GM12878 (cell line): ENCODE results near the gene CARMIL3. TPM values are rescaled to one million over a fixed set of nuclear protein-coding genes. Genes with fewer than 3 reads are reported as not detected.

Source experiments
- ATAC-seq: fragments of 200-7000 bp; cut with Tn5 transposase; 3 replicates; pipeline ENCODE4 v1.9.1; 2020; ENCODE audit warnings: mild to moderate bottlenecking, moderate library complexity
- BruUV-seq: library from RNA; stranded (reverse); fragments of 400-500 nt; replicated peaks from 2 replicates; lab custom pipeline; 2021; lab: Mats Ljungman, UMichigan
- CTCF ChIA-PET: fragments of 300-600 bp; sonication (Branson Sonifier 250); formaldehyde crosslinking; extraction: SDS; loops from one replicate; lab custom pipeline; 2021; ENCODE audit warnings: inconsistent platforms; lab: Yijun Ruan, JAX
- POLR2A ChIA-PET: fragments of 350-600 bp; formaldehyde crosslinking; extraction: SDS; loops from one replicate; lab custom pipeline; 2021; ENCODE audit warnings: inconsistent platforms; lab: Charles Lee
- RAD21 ChIA-PET: fragments of 300-600 bp; sonication (Branson Sonifier 250); formaldehyde crosslinking; loops from one replicate; lab custom pipeline; 2023; ENCODE audit warnings: antibody characterized with exemption; ENCODE audit not compliant: unreplicated experiment; lab: Charles Lee
- SMC1A ChIA-PET: fragments of 300-600 bp; sonication (Branson Sonifier 250); formaldehyde crosslinking; loops from one replicate; lab custom pipeline; 2023; ENCODE audit not compliant: unreplicated experiment, uncharacterized antibody; lab: Charles Lee
- DNase-seq: peaks from one replicate; pipeline ENCODE4 v3.0.0-alpha.2; 2011; ENCODE audit warnings: low read depth, low spot score
- FAIRE-seq: peaks from 3 replicates; lab custom pipeline; 2011; peaks lifted over from hg19 to GRCh38; lab: Jason Lieb, UNC
- H2AFZ ChIP-seq: 2 replicates; pipeline ENCODE4 v1.6.0; 2011; ENCODE audit warnings: low read depth, low read length, control low read depth; ENCODE audit not compliant: control insufficient read depth
- H3K27ac ChIP-seq: 2 replicates; pipeline ENCODE4 v1.5.1; 2011; ENCODE audit warnings: control low read depth; ENCODE audit not compliant: control insufficient read depth, insufficient read depth
- H3K27me3 ChIP-seq, 2 experiments: replicated peaks in 1 of 2; 2 replicates each; pipeline versions ENCODE4 v1.6.0 to v1.6.1; 2011; ENCODE audit warnings: low read length in 1 of 2; ENCODE audit not compliant: control insufficient read depth in 2 of 2, insufficient read depth in 2 of 2
- H3K36me3 ChIP-seq, 2 experiments: 2 replicates each; pipeline ENCODE4 v1.5.1; 2011; ENCODE audit warnings: low read length in 1 of 2; ENCODE audit not compliant: control insufficient read depth in 2 of 2, insufficient read depth in 2 of 2
- H3K4me1 ChIP-seq: 2 replicates; pipeline ENCODE4 v1.6.1; 2011; ENCODE audit warnings: mild to moderate bottlenecking, low read length, moderate library complexity, mixed read lengths; ENCODE audit not compliant: control insufficient read depth, insufficient read depth
- H3K4me2 ChIP-seq: 2 replicates; pipeline ENCODE4 v1.6.0; 2011; ENCODE audit warnings: control low read depth; ENCODE audit not compliant: control insufficient read depth, insufficient read depth
- H3K4me3 ChIP-seq: fragments of 200-600 bp; sonication (generic); 2 replicates; pipeline ENCODE4 v1.5.1; 2016
- H3K79me2 ChIP-seq: 2 replicates; pipeline ENCODE4 v1.6.0; 2011; ENCODE audit warnings: low read length; ENCODE audit not compliant: control insufficient read depth, insufficient read depth
- H3K9ac ChIP-seq: 2 replicates; pipeline ENCODE4 v1.8.0; 2011; ENCODE audit warnings: low read length, control low read depth, mixed read lengths; ENCODE audit not compliant: control insufficient read depth, insufficient read depth
- H3K9me3 ChIP-seq: replicated peaks from 3 replicates; pipeline ENCODE4 v1.5.1; 2011; ENCODE audit warnings: mild to moderate bottlenecking, low read length; ENCODE audit not compliant: control insufficient read depth, insufficient read depth
- H4K20me1 ChIP-seq: 2 replicates; pipeline ENCODE4 v1.6.0; 2011; ENCODE audit not compliant: control insufficient read depth, insufficient read depth
- SMAD5 ChIP-seq: IDR thresholded peaks from 2 replicates; pipeline ENCODE4 v1.6.1; 2016; ENCODE audit warnings: antibody characterized with exemption, low read depth
- WGBS: methylation state at CpG from one replicate; pipeline ENCODE4 v1.1.6; 2016; ENCODE audit warnings: low lambda C conversion rate; ENCODE audit not compliant: insufficient replicate concordance, insufficient coverage; ENCODE audit errors: missing lambda C conversion rate; 5-methylcytosine and 5-hydroxymethylcytosine counted together
- in situ Hi-C: fragments of 300-500 bp; cut with MboI; formaldehyde crosslinking; loops from 9 replicates; pipeline ENCODE4 v1.14.3; 2018; ENCODE audit warnings: mixed read lengths
- intact Hi-C: fragments of 100-400 bp; cut with micrococcal nuclease; formaldehyde crosslinking; loops from one replicate; pipeline ENCODE4 v1.14.2; 2022; ENCODE audit not compliant: unreplicated experiment
- polyA plus RNA-seq, 11 experiments: library from polyadenylated mRNA; depleted of rRNA in 4 of 11; unstranded in 6 of 11; stranded (reverse) in 5 of 11; fragments of >200 nt; fragmentation: Nextera tagmentation in 4 of 11; fragmentation: Illumina TruSeq in 1 of 11; extraction: Ambion mirVana in 4 of 11; extraction: Trizol in 1 of 11; gene quantifications; 1 replicate in 1 of 11; 2 replicates in 10 of 11; pipeline versions ENCODE4 v1.2.1 to v1.2.3, GENCODE V29; 2011 to 2016; ENCODE audit warnings: inconsistent platforms in 2 of 11, missing spikeins in 2 of 11, low read depth in 1 of 11
- total RNA-seq, 4 experiments: library from RNA; depleted of rRNA in 3 of 4; stranded (reverse); fragments of >200 nt in 3 of 4; fragmentation: Illumina TruSeq in 1 of 4; extraction: Trizol in 1 of 4; gene quantifications; 2 replicates each; pipeline versions ENCODE4 v1.2.1 to v1.2.3, GENCODE V29; 2013 to 2021
- TF ChIP-seq, protein P1 (sequence below): fragments of 450-650 bp; formaldehyde crosslinking; IDR thresholded peaks from 2 replicates; pipeline ENCODE4 v1.4.0; 2022; ENCODE audit warnings: mild to moderate bottlenecking, moderate library complexity

Gene CARMIL3
- total and polyA plus RNA-seq, 10 of the 15 experiments (the other 5 are each of a cell fraction or from before 2014, with no cell fraction given), result 0.09 to 0.32 (median 0.25) TPM; not detected in 3

DNA sequence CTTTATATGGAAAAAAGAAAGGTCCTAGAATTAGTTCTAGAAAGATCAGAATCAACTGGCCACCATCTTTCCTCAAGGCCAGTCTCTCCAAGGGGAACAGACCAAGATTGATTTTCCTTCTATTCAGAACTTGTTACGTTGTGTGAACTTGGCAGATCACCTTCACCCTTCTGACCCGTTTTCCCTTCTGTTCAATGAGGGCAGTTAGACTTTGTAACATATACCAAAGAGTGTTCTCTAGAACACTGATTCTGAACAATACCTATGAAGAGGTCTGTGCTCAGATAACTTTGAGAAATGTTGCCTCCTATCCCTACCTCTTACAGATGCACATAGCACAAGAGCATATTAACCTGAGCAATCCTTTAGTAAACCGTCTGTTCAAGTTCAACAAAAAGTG, 31.7 kb downstream of the CARMIL3 start:
- ChIA-PET RAD21 (interaction anchor here (1.3 to 3.3 kb wide), 2 partner anchors 17 to 24 kb away, joined by 3 to 17 read pairs; no protein-coding TSS in a partner anchor), CTCF (interaction anchor here (0.6 to 4.9 kb wide), 2 partner anchors 25 to 470 kb away, joined by 3 to 41 read pairs; no protein-coding TSS in a partner anchor), POLR2A (interaction anchor here (1.3 kb wide), 1 partner anchor 32 kb away, joined by 3 read pairs; the partner anchor contains the start of gene CARMIL3), SMC1A (interaction anchor here (1.5 to 5.2 kb wide), 2 partner anchors 8 to 27 kb away, joined by 3 to 51 read pairs; partner anchors contain the start of gene PCK2)
- WGBS, result 72% methylated on average over 3 of the region's 3 CpGs
- Histone ChIP-seq H3K27me3 (no peaks in the 10 kb centered on the region), H3K27ac (no peak overlapping the region), H3K9ac (no peak overlapping the region), H3K4me3 (no peak overlapping the region), H3K4me2 (no peak overlapping the region), H3K9me3 (no peaks in the 10 kb centered on the region), H4K20me1 (no peaks in the 10 kb centered on the region), H3K36me3 (no peaks in the 10 kb centered on the region), H2AFZ (no peak overlapping the region), H3K79me2 (no peaks in the 10 kb centered on the region), H3K4me1 (peaks cover 13% of the 10 kb centered on the region)
- DNase-seq (no peak), FAIRE-seq (no peak), ATAC-seq (no peak)
- TF ChIP-seq SMAD5, result no peak
- TF ChIP-seq, protein P1, sequence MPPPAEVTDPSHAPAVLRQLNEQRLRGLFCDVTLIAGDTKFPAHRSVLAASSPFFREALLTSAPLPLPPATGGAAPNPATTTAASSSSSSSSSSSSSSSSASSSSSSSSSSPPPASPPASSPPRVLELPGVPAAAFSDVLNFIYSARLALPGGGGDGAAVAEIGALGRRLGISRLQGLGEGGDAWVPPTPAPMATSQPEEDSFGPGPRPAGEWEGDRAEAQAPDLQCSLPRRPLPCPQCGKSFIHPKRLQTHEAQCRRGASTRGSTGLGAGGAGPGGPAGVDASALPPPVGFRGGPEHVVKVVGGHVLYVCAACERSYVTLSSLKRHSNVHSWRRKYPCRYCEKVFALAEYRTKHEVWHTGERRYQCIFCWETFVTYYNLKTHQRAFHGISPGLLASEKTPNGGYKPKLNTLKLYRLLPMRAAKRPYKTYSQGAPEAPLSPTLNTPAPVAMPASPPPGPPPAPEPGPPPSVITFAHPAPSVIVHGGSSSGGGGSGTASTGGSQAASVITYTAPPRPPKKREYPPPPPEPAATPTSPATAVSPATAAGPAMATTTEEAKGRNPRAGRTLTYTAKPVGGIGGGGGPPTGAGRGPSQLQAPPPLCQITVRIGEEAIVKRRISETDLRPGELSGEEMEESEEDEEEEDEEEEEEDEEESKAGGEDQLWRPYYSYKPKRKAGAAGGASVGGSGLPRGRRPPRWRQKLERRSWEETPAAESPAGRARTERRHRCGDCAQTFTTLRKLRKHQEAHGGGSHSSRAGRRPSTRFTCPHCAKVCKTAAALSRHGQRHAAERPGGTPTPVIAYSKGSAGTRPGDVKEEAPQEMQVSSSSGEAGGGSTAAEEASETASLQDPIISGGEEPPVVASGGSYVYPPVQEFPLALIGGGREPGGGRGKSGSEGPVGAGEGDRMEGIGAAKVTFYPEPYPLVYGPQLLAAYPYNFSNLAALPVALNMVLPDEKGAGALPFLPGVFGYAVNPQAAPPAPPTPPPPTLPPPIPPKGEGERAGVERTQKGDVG (CRISPR knock-in tag), result no peak
- intact Hi-C loops, result no loop called here
- no TSS peak for BruUV-seq
- in situ Hi-C loops, result no loop called here
